GM19351 (cell line): Measurements from ENCODE around the gene SLC38A10.

ENCODE experiments used
- ATAC-seq: cut with Tn5 transposase; IDR thresholded peaks from one replicate; pipeline ENCODE4 v1.9.1; 2021; ENCODE audit warnings: mild to moderate bottlenecking, moderate library complexity; ENCODE audit not compliant: unreplicated experiment

SLC38A10 gene

GRCh38 chr17:81295031-81295675 is at the start of gene SLC38A10:
TSS of gene SLC38A10 (minus strand) at chr17:81295307. CDS start at chr17:81294921, 386 bp downstream.
- ATAC-seq: peak; percentile 88

- ATAC-seq: no peak
Measured at GRCh38 chr17:81342269-81343070, 47.4 kb upstream of the SLC38A10 start.

DNA sequence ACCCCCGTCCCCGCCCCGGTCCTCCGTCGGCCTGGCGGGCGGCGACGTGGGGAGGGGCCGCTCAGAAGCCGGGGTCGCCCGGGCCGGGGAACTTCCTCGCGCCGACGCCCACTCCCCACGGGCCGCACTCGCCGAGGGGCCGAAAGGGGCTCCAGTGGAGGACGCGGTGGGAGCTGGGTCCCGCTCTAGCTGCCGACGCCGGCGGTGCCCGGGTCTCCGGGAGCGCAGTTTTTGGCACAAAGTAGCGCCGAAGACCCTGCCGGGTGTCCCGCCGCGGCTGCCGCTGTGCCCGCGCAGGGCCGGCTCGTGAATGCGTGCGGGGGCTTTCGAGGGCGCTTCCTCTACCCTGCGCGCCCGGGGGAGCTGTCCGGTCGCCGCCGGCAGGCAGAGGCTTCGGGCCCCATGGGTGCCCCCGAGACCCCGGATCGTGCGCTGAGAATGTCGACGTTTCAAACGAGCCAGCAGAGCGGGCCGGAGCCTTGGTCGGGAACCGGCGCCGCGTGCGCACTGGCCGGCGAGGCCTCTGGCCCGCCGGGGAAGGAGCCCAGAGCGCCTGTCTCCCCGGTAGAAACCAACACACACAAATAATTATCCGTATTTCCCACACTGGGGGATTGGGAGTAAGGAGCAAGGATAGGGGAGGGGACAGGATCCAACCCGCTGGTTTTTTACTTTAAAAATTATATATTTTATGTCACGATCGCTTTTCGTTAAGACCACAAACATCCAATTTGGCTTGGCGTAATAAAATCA is 46.6 kb upstream of the SLC38A10 start:
- ATAC-seq: no peak

- ATAC-seq: no peak
Measured at GRCh38 chr17:81340607-81341515, 45.8 kb upstream of the SLC38A10 start.

DNA sequence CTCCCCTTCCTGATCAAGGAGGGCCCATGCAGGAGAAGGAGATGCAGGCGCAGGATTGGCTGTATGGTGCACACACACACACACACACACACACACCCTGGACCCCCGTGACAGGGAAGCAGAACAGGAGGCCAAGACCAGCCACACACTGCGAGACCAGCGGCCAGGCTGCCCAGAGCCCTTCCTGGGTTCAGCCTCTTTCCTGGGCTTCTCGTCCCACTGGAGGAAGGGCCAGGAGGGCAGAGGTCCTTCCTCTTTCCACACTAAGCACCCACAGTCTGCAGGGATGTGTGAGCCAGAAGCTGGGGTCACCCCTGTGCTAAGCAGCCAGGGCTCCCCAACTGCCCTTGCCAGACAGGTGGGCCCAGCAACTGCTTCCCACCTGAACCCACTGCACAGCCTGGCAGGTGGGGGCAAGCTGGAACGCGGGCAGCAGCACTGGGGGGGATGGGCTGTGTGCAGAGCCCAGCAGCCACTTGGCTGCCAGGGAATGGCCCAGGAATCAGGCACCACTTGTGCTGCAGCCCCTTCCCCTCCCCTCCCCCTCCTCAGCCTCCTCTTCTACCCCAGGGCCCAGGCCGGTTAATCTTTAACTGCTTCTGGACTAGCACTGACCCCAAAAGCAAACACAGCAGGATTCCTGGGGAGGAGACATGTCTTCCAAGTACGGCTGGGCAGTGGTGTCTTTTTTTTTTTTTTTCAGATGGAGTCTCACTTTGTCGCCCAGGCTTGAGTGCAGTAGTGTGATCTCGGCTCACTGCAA is 44.6 kb upstream of the SLC38A10 start:
- no peak for ATAC-seq

GRCh38 chr17:81339191-81339533 is 44.1 kb upstream of the SLC38A10 start:
- no peak for ATAC-seq

- no peak for ATAC-seq
Measured at GRCh38 chr17:81338274-81339190, 43.4 kb upstream of the SLC38A10 start.

- no peak for ATAC-seq
Measured at GRCh38 chr17:81337476-81337879, 42.4 kb upstream of the SLC38A10 start.

DNA sequence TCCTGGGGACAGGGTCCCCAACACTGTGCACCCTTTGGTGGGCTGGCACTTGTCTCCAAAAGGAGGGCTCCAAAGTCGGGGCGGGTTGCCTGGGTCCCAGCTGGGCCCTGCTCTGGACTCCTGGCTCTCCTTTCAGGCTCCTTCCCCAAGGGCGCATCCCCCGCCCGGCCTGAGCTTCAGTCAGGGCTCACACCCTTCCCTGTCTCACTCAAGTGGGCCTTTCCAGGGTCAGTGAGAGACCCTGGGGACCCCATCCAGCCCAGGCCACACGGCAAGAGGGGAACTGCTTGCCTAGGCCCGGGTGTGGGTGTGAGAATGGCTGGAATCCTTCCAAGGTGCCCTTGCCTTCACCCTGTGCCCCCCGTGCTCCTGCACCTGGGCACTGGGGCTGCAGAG is 41.8 kb upstream of the SLC38A10 start:
- ATAC-seq: no peak

DNA sequence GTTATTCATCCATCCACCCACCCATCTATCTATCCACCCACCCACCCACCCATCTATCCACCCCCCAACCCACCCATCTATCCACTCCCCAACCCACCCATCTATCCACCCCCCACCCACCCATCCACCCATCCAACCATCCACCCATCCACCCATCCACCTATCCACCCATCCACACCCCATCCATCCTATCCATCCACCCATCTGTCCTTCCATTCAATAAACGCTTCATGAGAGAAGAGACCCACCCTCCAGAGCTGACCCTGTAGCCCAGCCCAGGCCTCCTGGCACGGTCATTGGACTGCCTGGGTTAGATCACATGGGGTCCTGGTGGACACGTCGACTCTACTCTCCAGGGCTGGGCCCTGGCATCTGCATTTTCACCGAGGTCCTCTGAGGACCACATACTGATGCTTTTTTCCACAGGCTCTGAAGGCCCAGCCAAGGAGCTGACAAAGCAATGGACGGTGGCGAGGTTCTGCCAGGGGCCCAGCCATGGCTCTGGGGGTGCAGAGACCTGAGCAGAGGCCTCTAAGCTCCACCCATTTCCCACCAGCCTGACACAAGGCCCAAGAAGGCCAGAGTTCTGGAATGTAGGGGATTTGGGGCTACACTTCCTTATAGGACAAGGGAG is 41.3 kb upstream of the SLC38A10 start:
- no peak for ATAC-seq

DNA sequence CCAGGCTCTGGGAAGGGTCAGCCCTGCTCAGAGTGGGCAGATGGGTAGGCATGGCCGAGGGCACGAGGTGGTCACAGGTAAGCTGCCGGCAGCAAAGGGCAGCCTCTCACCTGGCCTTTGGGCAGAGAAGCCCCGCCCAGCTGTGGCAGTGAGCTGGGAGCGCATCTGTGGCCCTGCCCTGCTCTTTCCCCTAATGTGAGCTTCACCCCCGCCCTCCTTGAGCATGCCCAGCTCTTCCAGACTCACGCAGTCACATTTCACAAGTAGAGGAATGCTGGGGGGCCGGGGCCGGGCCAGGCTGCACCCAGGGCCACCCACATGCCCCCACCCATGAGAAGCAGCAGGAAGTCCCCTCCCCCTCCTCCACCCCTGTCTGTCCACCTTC is 40.7 kb upstream of the SLC38A10 start:
- ATAC-seq: no peak

DNA sequence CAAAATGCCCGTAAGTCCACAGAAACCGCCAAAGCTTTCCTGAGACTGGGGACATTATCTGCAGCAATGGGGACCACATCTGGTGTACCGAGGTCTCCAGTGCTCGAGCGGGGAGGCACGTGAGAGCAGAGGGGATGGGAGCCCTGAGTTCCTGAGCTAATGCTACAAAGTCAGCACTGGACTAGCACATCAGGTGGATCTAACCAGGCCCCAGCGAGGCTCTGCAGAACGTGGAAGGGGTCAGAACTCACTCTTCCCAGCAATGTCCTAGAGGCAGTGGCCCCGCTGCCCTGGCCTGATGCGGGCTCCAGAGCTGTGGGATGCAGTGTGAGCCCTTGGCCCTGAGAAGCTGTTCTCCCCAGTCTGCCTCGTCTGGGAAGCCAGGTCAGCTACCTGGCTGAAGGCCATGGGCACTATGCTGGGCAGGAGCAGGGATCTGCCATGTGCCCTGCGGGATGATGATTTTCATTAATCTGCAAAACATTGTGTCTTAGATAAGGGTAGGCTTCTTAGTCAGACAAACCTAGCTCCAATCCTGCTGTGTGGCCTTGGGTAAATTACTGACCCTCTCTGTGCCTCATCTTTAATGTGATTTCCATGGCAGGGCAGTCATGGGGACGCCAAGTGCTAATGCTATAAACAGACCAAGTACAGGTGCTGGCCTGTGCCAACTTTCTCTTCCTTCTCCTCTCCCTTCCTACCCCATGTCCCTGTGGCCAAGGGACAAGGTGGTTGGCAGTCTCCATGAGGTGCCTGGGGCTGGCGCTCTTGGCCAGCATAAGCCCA is 40.1 kb upstream of the SLC38A10 start:
- no peak for ATAC-seq

- ATAC-seq: no peak
Measured at GRCh38 chr17:81334391-81334901, 39.3 kb upstream of the SLC38A10 start.

DNA sequence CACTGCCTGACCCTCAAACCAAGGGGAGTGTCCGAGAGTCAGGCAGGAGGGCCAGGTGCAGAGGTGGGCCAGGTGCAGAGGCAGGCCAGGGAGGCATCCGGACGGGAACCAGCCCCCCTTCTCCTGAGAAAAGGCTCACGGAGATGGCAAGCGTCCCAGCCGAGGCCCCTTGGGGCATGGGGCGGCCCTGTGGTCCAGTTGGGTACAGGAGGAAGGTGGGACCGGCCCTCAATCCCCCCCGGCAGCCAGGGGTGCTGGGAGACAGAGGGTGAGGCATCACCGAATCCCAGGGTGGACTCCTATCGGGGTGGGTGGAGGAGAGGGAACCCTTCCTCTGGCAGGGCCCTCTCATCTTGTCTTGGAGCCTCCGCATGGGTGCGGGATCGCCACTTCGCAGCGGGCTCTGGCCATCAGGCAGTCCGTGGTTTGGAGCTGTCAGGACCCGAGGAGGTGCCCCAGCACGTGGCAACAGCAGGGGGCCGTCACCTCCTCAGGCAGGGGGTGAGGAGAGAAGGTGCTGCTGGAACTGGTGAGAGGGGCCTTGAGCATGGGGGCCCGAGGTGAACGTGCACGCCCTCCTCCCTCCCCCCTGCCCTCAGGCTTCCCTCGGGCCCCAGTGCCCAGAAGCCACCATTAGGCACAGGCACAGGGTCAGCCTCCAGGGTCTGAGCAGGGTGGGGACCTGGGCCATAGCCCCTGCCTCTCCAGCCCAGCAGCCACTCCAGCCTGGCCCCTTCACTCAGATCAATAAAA is 38.7 kb upstream of the SLC38A10 start:
- ATAC-seq: no peak

DNA sequence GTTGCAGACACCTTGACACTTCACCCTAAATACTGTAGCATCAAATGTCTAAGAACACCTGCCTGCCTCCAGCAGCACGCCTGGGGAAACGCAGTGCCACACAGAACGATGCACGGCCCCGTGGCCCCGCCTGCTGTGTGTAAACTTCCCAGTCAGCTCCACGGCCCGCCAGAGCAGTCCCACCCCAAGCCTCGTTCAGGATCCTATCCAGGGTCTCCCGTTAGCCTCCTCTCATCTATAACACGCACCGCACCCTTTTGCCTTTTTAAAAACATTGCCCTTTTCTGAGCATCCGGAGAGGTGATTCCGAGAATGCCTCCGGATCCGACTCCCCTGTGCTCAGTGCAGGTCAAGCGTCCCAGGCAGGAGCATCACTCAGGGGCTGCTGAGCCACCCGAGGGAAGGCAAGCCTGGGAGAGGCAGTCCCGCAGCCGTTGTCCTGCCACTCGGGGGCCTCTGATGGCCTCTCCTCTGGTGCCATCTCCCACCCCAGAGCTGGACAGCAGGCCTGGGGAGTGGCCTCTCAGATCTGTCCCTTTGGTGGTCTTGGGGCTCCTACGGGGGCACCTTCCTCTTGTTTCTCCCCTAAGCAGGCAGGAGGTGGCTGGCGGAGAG is 37.9 kb upstream of the SLC38A10 start:
- no peak for ATAC-seq

GRCh38 chr17:81332118-81332834 is 37.2 kb upstream of the SLC38A10 start:
- no peak for ATAC-seq
